Right renal pelvis (tissue), 4 donors: ENCODE measurements around the gene NAGPA. TPM values are rescaled to one million over a fixed set of nuclear protein-coding genes. Genes with fewer than 3 reads are reported as not detected.

Source experiments
- DNase-seq, 4 donors: peaks; one replicate each; pipeline ENCODE4 v3.0.0-alpha.2; 2013; ENCODE audit warnings: low read depth in 4 of 4, low spot score in 3 of 4, missing footprints in 1 of 4
- polyA plus RNA-seq, 4 donors: library from polyadenylated mRNA; unstranded; fragments of 120-200 nt; gene quantifications; one replicate each; pipeline ENCODE4 v1.2.1, GENCODE V29; 2013; ENCODE audit not compliant: insufficient read length in 4 of 4

NAGPA gene
- polyA plus RNA-seq, 4 donors, result 8.6 to 10.9 (median 8.8) TPM

GRCh38 chr16:5006348-5007193 is 27.2 kb downstream of the NAGPA start:
- no peak for DNase-seq

- no peak for DNase-seq
These were observed 27.8 kb downstream of the NAGPA start for GRCh38 chr16:5005916-5006315.

- no peak for DNase-seq
These were observed 29.4 kb downstream of the NAGPA start for GRCh38 chr16:5004311-5004710.

- DNase-seq, result no peak
These were observed 29.9 kb downstream of the NAGPA start for GRCh38 chr16:5003828-5004227.

- no peak for DNase-seq
These were observed 30.5 kb downstream of the NAGPA start for GRCh38 chr16:5003211-5003610.

GRCh38 chr16:5002699-5003143 is 31.0 kb downstream of the NAGPA start:
- no peak for DNase-seq

- no peak for DNase-seq
These were observed 31.7 kb downstream of the NAGPA start for GRCh38 chr16:5001986-5002385.

- DNase-seq, result no peak
These were observed 32.2 kb downstream of the NAGPA start for GRCh38 chr16:5001571-5001970.

- DNase-seq, result no peak
These were observed 33.1 kb downstream of the NAGPA start for GRCh38 chr16:5000573-5001001.

GRCh38 chr16:4994719-4995434 is 38.9 kb downstream of the NAGPA start:
- DNase-seq, result no peak

- DNase-seq, result no peak
These were observed 42.0 kb downstream of the NAGPA start for GRCh38 chr16:4991754-4992153.

- no peak for DNase-seq
These were observed 43.3 kb downstream of the NAGPA start for GRCh38 chr16:4990415-4990814.

- no peak for DNase-seq
These were observed 44.2 kb downstream of the NAGPA start for GRCh38 chr16:4989391-4990006.

- no peak for DNase-seq
These were observed 45.1 kb downstream of the NAGPA start for GRCh38 chr16:4988647-4989046.

- DNase-seq, result no peak
These were observed 46.0 kb downstream of the NAGPA start for GRCh38 chr16:4987580-4988374.

GRCh38 chr16:4987250-4987579 is 46.5 kb downstream of the NAGPA start:
- DNase-seq, result no peak

- DNase-seq, result no peak
These were observed 49.4 kb downstream of the NAGPA start for GRCh38 chr16:4984174-4984990.

GRCh38 chr16:4982056-4982867 is 51.5 kb downstream of the NAGPA start:
- DNase-seq, result no peak

- DNase-seq, result no peak
These were observed 52.3 kb downstream of the NAGPA start for GRCh38 chr16:4981473-4981872.
